Measurements from ENCODE around the gene HSPB2.
A peak's percentile ranks its signal among the peaks of the same experiment; 100 is the strongest.
"Not testable (repeated sequence)": the region's sequence is repeated elsewhere in the genome, so short reads cannot be mapped to it uniquely, and the experiment has no call there.

Gene HSPB2, protein sequence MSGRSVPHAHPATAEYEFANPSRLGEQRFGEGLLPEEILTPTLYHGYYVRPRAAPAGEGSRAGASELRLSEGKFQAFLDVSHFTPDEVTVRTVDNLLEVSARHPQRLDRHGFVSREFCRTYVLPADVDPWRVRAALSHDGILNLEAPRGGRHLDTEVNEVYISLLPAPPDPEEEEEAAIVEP

DNA sequence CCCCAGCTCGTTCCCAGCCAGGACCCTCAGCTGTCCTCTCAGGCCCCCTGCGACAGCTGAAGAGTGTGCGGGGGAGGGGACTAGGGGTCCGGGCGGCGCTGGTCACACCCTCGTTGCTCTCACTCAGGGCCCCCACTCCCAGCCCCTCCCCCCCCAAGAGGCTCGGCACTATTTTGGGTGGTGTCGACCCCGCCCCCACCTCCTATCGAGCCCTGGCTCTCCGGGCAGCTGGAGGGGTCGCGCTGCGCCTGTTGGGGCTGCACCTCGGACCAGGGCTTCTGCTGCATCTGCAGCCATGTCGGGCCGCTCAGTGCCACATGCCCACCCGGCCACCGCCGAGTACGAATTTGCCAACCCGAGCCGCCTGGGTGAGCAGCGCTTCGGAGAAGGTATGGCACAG, at the start of gene HSPB2:
HSPB2 (plus strand) TSS at position 200 of the 400 bp plus-strand sequence; CDS start at position 296, 96 bp downstream.
- no peak for DNase-seq

DNA sequence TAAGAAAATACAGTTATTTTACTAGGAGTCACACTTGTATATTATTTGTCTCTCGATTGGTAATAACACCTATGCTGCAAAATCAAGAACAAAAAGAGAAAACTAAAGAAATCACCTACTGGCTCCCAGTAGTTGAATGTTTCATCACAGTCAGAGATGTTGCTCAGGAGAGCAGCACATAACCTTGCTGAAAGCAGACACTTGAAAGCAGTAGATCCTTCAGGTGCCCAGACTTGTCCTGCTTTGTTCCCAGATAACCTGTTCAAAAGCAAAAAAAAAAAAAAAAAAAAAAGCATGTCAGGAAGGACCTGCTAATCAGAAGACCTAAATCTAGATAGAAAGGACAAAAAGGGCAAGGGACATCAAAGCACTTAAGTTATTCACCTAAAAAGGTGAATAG, 42.4 kb upstream of the HSPB2 start:
- DNase-seq: no peak

DNA sequence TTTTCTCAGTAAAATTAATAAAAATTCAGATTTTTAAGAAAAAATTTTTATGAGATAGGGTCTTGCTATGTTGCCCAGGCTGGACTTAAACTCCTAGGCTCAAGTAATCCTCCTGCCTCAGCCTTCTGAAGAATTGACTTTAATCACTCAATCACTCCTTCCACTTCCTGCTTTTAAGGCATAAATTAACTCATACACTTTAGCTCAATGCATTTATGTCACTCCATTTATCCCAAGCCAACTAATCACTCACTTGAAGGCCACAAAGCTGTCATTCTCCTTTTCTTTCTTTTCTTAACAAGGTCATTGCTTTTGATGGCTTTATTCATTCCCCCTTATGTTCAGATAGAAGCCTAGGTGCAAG, 42.0 kb upstream of the HSPB2 start:
- DNase-seq: no peak

DNA sequence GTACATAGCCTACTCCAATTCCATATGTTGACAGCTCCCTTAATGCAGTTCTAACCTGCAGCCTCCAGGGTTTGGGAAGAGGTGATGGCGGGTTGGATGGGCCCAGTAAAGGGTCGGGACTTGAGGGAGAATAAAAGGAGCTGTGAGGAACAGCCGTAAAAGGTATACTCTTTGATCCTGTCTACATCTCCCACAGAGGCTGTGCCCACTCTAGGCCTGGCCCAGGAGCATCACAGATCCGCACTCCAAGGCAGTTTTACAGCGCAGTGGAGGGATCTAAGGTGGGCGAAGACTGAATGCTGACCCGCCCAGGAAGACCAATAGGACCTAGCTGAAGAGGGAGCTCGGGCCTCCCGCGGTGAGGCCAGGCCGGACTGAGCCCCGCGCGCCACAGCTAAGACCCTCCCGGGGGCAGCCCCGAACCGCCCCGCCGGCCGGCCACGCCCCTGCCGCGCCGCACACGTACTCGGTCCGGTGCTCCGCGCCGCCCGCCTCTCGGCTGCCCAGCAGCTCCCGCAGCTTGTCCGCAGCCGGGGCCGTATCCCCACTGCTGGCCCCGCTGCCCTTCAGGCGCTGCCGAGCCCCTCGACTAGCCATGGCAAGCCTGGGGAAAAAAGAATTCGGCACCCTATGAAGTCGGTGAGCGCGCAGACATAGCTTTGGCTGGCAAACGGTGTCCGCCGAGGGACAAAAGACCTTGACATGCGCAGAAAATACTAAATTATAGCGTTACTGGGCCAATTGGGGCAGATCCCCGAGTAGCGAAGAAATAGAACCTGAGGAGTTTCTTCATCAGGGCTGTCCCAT, 41.4 kb upstream of the HSPB2 start, which contains the start of gene ALG9:
ALG9 (minus strand) TSS at position 696 of the 807 bp plus-strand sequence; CDS start at position 597, 99 bp downstream.
- peak; percentile 79 for DNase-seq

DNA sequence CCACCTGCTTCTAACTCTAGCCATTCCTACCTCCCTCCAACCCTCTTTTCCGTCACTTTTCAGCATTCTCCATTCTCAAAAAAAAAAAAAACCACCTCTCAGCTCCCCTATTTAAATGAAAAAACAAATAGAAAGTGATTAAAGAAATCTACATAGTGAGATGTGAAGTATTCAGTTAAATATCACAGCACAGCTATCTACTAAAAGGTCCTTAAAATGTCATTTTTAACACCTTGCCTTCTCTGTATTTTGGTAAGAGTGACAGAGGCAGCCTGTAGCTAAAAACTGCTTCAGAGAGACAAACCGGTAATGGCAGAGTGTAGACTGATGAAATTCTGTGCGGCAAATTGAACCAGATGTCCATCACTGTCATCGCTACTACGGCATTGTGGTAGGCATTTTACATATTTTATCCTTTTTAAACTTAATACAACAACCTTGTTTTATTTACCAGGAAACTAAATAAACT, 40.8 kb upstream of the HSPB2 start:
- no peak for DNase-seq

DNA sequence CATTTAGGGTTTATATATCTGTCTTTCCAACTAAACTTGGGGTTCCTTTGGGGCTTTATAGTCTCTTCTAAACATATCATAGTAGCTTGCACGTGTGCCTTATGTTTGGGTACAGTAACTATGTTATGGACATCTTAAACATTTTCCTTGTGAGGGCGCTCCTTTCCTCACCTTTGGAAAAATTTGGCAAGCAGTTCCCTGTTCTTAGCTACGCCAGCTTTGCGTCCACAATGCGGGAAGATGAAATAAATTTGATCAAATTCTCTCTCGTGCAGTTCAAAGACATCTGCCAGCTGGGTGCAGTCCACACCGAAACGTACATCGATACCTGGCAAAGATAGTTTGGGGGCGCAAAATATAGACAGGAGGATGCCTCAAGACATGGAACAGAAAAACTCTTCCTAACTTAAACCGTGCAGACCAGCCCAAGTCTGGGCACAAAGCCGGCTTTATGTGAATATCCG, 34.1 kb upstream of the HSPB2 start:
- no peak for DNase-seq

DNA sequence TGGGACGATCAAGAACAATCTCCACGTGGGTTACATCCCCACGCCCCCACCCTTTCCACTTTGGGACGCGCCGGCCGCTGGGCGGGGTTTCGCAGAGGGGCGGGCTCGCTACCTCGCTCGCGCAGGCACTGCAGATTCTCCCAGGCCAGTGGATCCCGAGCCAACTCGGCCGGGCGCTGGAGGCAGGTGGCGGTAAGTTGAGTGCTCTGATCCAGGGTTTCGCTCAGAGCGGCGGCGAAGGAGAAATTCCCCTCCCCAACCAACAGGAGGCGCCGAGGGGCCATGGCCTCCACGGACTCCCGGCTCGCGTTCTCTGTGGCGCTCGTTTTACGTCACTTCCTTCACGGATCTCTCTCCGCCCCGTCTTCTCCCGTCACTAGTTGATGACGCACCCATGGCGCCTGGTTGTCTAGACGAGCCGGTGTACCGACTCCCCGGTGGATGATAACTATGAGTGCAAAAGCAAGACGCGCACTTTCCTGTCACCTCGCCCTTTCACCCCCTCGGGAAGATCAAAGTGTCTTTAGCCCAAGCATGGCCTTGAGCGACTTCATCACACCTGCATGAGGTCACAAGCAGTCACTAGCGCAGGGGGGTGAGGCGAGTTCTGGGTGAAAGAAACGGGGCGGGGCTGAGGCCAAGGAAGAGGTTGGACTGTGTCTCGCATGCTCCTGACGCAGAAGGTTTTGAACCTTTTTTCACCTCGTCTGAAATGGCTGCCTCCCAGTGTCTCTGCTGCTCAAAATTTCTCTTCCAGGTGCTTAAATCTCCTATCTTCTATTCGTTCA, 33.5 kb upstream of the HSPB2 start, which contains the start of the genes CFAP68 and FDXACB1:
CFAP68 (plus strand) TSS at position 693 of the 788 bp plus-strand sequence; CDS start at position 713, 20 bp downstream.
FDXACB1 (minus strand) TSS at position 317 of the 788 bp plus-strand sequence; CDS start at position 284, 33 bp downstream.
- peak; percentile 90 for DNase-seq

DNA sequence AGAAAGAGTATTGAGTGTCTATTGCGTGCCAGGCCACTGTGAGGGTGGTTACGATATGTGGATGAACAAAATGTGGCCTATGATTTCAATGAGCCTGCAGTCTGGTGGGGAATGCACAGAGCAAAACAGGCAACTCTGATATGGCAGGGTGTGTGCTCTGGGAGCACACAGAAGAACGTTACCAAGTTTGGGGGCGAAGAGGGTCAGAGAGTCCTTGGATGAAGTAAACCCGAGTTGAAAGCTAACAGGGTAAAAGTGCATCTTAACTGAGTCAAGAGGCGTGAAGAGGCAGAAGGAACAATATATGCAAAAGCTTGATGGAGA, 32.9 kb upstream of the HSPB2 start:
- no peak for DNase-seq

DNA sequence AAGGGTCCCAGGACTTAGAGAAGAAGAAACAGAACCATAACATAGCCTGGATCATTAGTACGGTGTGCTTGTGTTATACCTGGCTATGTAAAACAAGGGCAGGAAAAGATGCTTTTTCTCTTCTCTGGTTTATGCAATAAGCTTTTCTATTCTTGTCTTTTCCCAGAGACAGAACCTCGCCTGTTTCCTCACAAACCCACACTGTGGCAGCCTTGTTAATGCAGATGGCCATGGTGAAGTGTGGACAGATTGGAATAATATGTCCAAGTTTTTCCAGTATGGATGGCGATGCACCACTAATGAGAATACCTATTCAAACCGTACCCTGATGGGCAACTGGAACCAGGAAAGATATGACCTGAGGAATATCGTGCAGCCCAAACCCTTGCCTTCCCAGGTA, 30.3 kb upstream of the HSPB2 start:
- no peak for DNase-seq

DNA sequence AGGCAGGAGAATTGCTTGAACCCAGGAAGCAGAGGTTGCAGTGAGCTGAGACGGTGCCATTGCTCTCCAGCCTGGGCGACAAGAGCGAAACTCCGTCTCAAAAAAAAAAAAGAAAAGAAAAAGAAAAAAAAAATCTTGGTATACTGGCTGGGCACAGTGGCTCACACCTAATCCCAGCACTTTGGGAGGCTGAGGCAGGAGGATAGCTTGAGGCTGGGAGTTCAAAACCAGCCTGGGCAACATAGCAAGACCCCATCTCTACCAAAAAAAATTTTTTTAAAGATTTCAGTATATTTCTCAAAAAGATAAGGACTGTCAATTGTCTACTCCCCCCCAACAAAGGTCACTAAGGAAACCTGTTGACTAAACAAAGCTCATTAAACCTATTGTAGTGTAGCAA, 27.5 kb upstream of the HSPB2 start:
- not testable (repeated sequence) for DNase-seq

DNA sequence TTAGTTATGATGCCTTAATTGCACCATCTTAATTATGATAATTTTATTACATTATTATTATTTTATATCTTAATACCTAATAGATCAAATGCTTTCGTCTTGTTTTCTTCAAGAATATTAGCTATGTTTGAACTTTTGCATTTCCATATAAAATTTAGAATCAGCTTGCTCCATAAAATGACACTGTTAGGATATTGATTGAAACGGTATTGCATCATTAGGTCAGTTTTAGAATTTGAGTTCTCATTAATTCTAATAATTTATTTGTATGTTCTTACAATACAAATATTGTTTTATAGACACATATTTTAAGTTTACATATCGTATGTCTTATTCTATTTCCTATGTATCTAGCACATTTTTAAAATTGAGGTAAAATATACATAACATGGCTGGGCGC, 26.5 kb upstream of the HSPB2 start:
- DNase-seq: no peak

DNA sequence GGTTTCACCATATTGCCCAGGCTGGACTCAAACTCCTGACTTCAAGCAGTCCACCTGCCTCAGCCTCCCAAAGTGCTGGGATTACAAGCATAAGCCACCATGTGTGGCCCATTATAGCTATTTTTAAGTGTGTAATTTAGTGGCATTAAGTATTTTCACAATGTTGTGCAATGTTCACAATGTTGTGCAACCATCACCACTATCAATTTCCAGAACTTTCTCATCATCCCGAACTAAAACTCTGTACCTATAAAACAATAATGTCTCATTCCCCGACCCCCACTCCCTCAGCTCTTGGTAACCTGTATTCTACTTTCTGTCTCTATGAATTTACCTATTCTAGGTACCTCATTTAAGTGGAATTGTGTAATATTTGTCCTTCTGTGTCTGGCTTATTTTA, 25.7 kb upstream of the HSPB2 start:
- DNase-seq: no peak

DNA sequence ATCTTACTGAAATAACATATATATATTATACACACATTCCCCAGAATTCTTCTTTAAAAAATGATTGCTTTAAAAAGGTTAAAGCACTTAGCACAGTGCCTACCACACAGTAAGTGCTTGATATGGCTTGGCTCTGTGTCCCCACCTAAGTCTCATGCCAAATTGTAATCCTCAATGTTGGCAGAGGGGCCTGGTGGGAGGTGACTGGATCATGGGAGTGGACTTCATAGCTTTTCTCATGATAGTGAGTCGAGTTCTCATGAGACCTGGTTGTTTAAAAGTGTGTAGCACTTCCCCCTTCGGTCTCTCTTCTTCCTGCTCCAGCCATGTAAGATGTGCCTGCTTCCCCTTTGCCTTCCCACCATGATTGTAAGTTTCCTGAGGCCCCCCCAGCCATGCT, 7.1 kb upstream of the HSPB2 start:
- no peak for DNase-seq

DNA sequence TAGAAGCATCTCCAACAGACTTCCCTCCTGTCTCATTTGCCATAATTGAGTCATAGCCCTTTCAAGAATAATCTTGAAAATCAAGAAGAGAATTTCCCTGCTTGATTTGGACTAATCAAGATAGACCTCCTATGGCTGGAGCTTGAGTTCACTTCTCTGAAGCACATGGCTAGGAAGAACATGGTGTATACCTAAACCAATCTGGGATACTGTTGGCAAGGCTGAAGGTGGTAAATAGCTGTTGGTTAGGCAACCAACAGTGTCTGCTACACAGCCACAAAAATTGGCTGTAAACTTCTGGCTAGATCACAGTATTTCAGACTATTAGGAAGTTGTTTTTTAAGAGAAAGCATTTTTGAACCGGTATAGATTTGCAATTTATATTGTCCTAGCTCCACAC, 5.9 kb upstream of the HSPB2 start:
- DNase-seq: no peak

DNA sequence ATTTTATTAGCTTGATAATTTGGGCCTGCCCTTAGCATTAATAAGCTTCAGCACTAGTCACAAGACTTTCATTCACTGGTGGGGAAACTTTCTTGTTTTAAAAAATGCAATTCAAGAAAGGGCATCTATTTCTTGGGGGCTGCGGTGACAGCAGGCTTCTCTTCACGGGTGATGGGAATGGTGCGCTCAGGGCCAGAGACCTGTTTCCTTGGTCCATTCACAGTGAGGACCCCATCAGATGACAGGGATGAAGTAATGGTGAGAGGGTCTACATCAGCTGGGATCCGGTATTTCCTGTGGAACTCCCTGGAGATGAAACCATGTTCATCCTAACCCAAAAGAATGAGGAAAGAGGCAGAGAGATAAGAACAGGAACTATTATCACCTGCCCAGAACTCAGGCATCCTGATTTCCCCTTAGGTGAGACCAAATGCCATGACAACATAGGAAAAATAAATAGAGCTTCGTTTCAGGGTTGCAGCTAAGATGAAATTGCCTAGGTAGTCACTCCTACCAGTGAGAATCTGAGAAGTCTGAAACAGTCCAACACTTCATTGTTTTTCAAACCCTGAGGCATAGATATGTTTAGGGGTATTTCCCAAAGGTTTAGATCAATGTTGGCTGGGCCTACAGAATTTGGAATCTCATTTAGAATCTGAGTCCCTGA, 3.8 kb upstream of the HSPB2 start:
- DNase-seq: no peak

DNA sequence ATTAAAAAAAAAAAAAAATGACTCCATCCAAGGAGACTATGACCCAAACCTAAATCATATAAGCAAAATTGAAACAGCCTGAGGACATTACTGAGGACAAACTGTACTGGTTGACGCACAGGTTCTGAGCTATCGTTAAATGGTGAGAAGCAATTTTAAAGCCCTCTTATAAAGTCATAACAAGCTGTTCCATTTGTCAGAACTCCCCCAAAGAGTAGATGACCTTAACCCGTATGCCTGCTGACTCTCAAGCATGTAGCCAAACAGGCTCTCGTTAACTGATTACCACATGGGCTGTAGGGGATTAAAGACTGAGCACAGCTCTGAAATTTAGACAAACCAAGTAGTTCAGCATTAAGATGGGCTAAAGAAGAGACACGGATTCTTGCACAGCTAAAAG, 3.2 kb upstream of the HSPB2 start:
- DNase-seq: no peak

DNA sequence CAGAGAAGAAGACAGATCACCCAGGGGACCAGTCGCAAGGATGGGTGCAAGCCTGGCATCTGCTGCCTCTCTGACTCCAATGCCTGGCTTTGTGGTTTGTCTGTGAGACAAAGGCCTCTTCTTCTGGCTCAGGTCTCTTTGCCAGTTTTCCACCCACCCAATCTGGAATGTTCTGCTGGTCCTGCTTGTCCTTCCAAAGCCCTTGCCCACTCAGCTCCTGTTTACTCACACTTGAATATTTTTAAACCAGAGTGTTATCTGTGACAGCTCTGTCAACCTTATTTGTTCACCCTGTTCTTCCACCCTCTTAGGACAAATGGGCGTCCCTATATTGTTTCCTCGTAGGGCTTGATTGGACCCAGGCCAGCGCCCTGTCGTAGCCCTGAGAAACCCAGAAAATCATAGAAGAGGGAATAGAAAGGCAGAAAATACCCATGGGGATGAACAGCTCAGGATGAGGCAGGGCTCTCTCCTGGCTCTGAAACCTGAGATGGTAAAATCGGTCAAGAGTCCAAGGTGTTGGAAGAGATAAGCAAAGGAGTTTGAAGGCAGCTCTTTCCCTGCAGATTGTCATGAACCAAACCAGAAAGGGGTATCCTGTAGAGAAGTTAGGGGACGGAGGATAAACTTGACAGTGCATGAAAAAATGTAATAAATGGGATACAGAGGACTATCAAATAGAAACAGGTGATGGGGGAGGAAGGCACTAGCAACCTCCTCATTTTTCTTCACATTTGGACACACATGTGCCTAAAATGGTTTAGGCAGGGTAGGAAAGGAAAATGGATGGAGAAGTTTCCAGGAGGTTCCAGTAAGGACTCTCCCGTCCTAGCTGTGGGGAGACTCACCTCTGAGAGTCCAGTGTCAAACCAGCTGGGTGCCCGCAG, 1.6 kb upstream of the HSPB2 start:
- DNase-seq: no peak

DNA sequence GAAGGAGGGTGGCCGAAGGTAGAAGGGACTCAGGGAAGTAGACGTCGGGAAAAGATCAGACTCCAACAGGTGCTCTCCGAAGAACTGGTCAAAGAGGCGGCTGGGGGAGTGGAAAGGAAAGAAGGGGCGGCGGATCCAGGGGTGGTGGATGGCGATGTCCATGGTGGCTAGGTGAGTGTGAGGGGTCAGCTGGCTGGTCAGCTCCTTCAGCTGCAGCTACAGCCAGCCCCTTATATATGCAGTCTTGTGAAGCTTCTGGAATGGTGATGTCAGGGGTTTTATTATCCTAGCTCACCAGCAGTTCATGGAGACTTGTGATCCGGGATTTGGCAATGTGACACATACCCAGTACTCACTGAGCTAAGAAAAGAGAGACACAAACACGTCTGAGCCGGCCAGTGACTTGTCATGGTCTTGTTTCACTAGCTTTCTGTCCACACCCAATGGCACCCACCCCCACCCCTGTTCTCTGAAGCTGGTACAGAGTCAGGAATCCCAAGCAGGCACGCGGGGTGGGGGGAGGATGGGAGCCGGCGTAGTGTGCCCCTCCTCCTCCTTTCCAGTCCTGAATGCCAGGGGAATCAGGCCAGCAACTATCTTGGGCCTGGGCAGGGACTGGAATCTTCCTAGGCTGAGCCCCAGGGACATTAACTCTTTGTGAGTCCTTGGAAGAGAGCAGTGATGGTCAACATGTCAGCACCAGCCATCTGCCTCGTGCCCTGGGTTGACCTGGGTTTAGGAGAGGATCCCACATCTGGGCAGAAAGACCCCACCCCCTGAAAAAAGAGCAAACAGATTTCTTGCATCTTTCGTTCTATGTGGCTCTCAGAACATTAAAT, 752 bp upstream of the HSPB2 start, which contains the start of gene CRYAB:
CRYAB (minus strand) TSS at position 208 of the 839 bp plus-strand sequence; CDS start at position 162, 46 bp downstream.
- no peak for DNase-seq

DNA sequence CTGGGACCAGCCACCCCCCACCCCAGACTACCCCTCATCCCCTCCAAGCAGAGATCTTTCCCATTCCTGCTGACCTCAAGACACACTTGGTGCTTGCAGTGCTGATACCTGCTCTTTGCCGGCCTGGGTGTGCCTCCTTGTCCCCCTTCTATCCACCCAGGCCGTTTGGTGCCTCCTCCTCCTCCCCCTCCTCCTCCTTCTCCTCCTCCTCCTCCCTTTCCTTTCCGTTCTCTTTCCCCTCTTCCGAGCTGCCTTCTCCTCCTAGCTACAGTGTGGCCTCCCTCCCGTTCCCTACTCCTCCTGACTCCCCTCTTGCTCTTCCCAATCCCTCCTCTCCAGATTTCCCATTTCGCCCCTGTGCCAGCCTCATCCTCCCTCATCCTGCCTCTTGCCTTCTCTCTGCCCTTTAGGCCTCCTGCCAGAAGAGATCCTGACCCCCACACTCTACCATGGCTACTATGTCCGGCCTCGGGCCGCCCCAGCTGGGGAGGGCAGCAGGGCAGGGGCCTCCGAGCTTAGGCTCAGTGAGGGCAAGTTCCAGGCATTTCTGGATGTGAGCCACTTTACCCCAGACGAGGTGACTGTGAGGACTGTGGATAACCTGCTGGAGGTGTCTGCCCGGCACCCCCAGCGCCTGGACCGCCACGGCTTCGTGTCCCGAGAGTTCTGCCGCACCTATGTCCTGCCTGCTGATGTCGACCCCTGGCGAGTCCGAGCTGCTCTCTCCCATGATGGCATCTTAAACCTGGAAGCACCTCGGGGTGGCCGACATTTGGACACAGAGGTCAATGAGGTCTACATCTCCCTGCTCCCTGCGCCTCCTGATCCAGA, 712 bp downstream of the HSPB2 start:
- DNase-seq: no peak

DNA sequence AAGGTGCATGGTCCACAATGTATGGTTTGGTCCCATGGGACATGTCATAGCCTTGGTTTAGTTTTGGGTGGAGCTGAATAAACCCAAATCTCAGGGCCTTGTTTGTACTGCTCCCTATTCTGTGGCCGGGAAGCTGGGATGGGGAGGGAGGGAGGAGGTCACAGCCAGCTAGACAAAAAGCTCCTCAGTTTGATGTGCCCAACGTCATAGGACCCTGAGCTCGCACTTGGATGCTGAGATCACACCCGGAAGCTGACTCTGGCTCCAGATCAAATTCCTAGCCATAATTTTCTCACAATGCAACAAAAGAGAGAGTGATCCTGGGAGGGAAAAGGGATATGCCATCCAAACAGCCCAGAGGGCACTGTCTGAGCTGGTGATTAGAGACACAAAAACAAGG, 1.5 kb downstream of the HSPB2 start:
- no peak for DNase-seq
